Activated T-helper 2 cell treated with anti-CD3 and anti-CD28 coated beads, Interferon-gamma antibody, Interleukin-2, Interleukin-4, amounts not matched to agents 10 μg/mL and 5 μg/mL and 100 μg/mL, durations not matched to agents 14 hours and 24 hours and 36 hours (primary cell): ENCODE results near the gene ZBTB7C. TPM values are rescaled to one million over a fixed set of nuclear protein-coding genes. Genes with fewer than 3 reads are reported as not detected.

Experiments used
- DNase-seq: peaks from one replicate; pipeline ENCODE4 v3.0.0; 2021; ENCODE audit warnings: low spot score
- H3K27ac Mint-ChIP-seq: one replicate; pipeline ENCODE4 v1.8.0; 2021; ENCODE audit warnings: mixed read lengths
- H3K27me3 Mint-ChIP-seq: one replicate; pipeline ENCODE4 v1.8.0; 2021; ENCODE audit warnings: low read depth, mixed read lengths
- H3K36me3 Mint-ChIP-seq: one replicate; pipeline ENCODE4 v1.8.0; 2021; ENCODE audit warnings: low read depth, mixed read lengths
- H3K4me1 Mint-ChIP-seq: one replicate; pipeline ENCODE4 v1.8.0; 2021; ENCODE audit warnings: low read depth, mixed read lengths
- H3K4me3 Mint-ChIP-seq: one replicate; pipeline ENCODE4 v1.8.0; 2021; ENCODE audit warnings: low read depth, mild to moderate bottlenecking, moderate library complexity, mixed read lengths
- H3K9me3 Mint-ChIP-seq: one replicate; pipeline ENCODE4 v1.8.0; 2021; ENCODE audit warnings: mixed read lengths
- intact Hi-C: fragments of 100-400 bp; cut with micrococcal nuclease; formaldehyde crosslinking; loops from one replicate; pipeline ENCODE4 v1.15.1; 2023
- total RNA-seq: library from RNA; stranded (reverse); gene quantifications from 2 replicates; pipeline ENCODE4 v1.2.3, GENCODE V29; 2022

ZBTB7C gene
- total RNA-seq, 1 donor from 2014 or later = 0.21 TPM

DNA sequence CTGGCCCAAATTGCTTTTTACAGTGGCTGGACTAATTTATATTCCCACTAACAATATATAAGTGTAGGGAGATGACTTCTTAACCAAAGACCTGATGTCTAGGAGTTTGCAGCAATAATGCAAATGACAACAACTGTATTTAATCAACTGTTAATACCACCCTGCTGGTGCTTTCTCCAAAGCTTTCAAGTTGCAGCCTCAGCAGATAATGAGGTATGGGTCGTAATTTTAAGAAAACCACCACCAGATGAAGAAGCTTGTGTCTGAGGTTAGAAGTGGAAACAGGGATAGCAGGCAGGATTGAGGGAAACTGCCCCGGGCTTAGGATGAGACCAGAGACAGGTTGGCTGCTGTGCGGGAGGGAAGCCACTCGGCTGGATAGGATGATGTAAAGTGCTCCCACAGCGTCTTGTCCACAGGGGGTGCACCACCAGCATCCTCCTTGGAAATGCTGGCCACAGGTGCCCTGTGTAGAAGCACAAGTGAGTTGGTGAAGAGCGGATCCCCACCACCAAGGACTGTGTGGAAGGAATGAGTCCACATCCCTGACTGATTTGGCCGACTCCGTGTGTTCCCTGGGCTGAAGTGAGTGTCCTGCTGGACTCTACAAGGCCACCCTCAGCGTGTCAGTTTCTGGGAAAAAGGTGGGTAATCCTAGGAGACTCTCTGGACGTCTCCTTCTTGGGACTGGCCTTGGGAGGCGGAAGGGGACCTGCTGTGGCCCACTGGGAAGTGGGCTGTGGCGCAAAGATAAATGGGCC lies 402.6 kb downstream of the ZBTB7C start:
- Mint-ChIP-seq H3K9me3 (no peaks in the 10 kb centered on the region), H3K4me3 (peak overlapping the region; percentile 56), H3K27me3 (peaks cover 36% of the 10 kb centered on the region), H3K27ac (no peak overlapping the region), H3K4me1 (peaks cover 1% of the 10 kb centered on the region), H3K36me3 (no peaks in the 10 kb centered on the region)
- DNase-seq = no peak
- intact Hi-C loops = loop anchor here (5.0 kb wide), 1 partner anchor 74 kb away; the partner anchor contains the start of gene SMAD2

DNA sequence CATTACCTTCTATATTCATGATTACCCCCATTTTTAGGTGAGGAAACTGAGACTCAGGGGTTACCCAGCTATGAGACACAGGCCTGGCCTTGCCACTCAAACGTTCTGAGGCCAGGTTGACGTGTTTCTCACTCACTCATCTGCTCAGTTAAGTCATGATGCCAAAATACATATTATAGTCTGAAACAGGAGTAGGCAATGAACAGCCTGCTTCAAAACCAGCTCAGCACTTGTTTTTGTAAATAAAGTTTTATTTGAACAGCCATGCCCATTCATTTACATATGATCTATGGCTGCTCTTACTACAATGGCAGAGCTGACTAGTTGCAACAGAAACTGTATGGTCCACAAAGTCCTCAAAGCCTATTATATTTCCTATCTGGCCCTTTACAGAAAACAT lies 404.6 kb downstream of the ZBTB7C start:
- H3K4me1 Mint-ChIP-seq = peaks cover 4% of the 10 kb centered on the region
- intact Hi-C loops = no loop called here
- no peaks in the 10 kb centered on the region for H3K36me3 Mint-ChIP-seq

DNA sequence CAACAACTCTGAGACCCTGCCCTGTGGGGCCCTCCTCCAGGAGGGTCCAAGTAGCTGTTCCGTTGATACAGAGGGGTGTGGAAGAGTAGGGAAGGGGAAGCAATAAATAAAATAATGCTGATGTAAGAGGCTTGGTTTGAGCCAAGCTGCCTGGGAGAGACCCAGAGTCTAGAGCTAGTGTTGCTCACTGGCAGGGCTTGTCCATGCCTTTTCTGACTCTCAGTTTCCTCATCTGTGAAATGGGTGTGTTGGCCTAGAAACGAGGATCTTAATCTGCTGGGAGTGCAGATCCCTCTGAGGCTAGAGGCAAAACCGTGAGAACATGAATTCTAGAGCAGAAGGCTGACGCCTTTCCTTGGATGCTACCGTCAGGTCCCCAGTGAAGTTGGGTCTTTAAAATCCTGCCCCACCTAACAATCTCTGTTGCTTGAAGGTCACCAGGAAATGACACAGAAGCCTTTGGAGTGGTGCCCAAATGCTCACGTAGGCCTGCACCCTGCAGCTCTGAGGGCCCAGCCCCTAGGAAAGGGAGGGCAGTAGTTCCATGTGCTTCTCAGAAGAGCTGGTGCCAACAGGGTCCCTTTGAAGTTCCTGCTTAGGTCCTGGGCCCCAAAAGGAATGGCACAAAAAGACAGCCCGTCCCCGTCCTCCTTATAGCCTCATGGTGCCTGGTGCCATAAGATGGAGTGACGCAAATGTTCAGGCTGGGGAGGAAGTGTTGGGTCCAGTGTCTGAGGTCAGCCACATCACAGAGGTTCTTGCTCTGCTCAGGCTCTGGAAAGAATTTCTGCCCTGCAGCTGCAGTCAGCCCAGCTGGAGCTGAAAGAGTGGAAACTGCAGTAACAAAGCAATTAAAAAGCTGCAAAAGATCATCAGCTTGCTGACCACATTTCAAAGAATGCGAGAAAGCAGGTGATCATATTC lies 405.5 kb downstream of the ZBTB7C start:
- H3K4me3 Mint-ChIP-seq = no peak overlapping the region
- DNase-seq = no peak
- H3K36me3 Mint-ChIP-seq = no peaks in the 10 kb centered on the region
- H3K27me3 Mint-ChIP-seq = peaks cover 12% of the 10 kb centered on the region
- H3K4me1 Mint-ChIP-seq = peaks cover 4% of the 10 kb centered on the region
- H3K9me3 Mint-ChIP-seq = no peaks in the 10 kb centered on the region
- H3K27ac Mint-ChIP-seq = no peak overlapping the region
- intact Hi-C loops = no loop called here

More for the DNA sequence above, 404.6 kb downstream of the ZBTB7C start:
- no peak for DNase-seq
- Mint-ChIP-seq H3K4me3 (no peak overlapping the region), H3K27me3 (peaks cover 20% of the 10 kb centered on the region), H3K9me3 (no peaks in the 10 kb centered on the region), H3K27ac (no peak overlapping the region)

DNA sequence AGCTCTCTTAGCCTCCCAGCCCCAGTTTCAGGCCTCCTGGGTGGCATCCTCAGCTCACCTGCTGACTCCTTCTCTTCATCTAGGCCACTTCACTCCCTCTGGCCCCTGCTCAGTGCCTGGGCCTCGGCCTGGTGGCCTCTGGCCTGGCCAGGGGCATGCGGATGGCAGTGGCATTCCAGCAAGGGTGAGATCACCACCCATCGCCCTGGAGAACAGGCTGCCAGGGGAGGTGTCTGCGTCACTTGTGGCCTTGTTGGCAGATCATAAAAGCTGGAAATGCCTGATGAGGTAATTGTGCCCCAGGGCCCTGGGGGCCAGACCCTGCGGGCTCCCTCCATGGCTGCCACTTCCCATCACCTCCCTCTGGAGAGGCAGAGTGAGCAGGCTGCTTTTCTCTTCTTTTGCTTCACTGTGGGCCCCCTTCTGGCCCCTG lies 406.2 kb downstream of the ZBTB7C start:
- H3K27ac Mint-ChIP-seq = no peak overlapping the region
- H3K27me3 Mint-ChIP-seq = peaks cover 10% of the 10 kb centered on the region
- no peaks in the 10 kb centered on the region for H3K9me3 Mint-ChIP-seq
- no peaks in the 10 kb centered on the region for H3K36me3 Mint-ChIP-seq
- H3K4me3 Mint-ChIP-seq = no peak overlapping the region
- H3K4me1 Mint-ChIP-seq = peaks cover 4% of the 10 kb centered on the region
- DNase-seq = no peak
- intact Hi-C loops = no loop called here

DNA sequence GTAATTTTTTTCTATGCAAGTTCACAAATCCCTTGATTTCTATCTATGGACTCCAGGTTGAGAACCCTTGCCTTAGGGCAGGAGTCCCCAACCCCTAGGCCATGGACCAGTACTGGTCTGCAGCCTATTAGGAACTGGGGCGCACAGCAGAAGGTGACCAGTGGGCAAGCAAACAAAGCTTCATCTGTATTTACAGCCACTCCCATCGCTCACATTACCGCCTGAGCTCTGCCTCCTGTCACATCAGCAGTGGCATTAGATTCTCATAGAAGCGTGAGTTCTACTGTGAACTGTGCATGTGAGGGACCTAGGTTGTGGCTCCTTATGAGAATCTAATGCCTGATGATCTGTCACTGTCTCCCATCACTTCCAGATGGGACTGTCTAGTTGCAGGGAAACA lies 408.5 kb downstream of the ZBTB7C start:
- Mint-ChIP-seq H3K9me3 (peaks cover 12% of the 10 kb centered on the region), H3K4me1 (peaks cover 4% of the 10 kb centered on the region), H3K36me3 (no peaks in the 10 kb centered on the region), H3K27me3 (no peaks in the 10 kb centered on the region), H3K4me3 (no peak overlapping the region), H3K27ac (no peak overlapping the region)
- DNase-seq = no peak
- intact Hi-C loops = no loop called here

DNA sequence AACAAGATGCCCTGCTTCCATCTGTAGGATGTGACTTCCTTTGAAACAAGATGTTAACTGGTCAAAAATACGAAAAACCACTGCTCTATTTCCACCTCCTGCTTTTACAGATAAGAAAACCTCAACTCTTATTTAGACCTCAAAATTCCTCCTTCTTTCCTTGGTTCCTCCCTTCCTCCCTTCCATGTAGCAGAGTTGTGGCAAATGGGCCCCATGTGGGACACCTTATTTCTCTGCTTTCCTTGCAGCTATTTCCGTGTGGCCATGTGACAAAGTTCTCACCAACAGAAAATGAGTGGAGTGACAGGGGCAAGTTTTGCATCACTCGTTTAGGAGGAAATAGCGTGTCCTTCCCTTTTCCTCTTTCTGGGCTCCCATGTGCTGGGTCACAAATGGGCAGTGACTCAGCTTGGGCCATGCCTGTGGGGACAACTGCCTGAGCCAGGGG lies 409.4 kb downstream of the ZBTB7C start:
- Mint-ChIP-seq H3K4me1 (peaks cover 4% of the 10 kb centered on the region), H3K36me3 (no peaks in the 10 kb centered on the region), H3K4me3 (no peak overlapping the region), H3K27me3 (no peaks in the 10 kb centered on the region), H3K9me3 (peaks cover 12% of the 10 kb centered on the region), H3K27ac (peak overlapping the region; percentile 18)
- DNase-seq = no peak
- intact Hi-C loops = no loop called here

DNA sequence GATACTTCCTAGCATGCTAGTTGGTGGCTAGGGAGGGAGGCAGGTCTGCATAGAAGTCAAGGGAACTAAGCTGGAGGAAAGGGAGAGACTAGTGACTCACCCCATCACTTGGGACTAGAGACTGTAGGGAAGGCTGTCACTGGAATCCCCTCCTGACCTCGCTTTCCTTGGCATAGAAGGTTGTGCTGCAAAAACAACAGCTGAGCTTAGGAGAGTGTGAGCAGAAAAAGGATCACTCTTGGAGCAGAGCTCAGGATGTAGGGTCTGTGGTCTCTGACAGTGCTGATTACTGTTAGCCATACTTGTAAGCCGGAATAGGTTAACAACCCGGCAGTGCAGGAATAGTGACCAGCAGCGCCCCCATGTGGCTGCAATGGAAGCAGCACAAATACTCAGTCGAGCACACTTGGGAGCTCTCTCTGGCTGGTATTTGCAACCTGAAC lies 411.8 kb downstream of the ZBTB7C start:
- intact Hi-C loops = loop anchor here (1.0 kb wide), 1 partner anchor 225 kb away; no protein-coding TSS in a partner anchor
- H3K27me3 Mint-ChIP-seq = no peaks in the 10 kb centered on the region
- no peak for DNase-seq
- no peak overlapping the region for H3K4me3 Mint-ChIP-seq
- H3K4me1 Mint-ChIP-seq = peaks cover 4% of the 10 kb centered on the region
- no peaks in the 10 kb centered on the region for H3K36me3 Mint-ChIP-seq
- H3K27ac Mint-ChIP-seq = no peak overlapping the region
- peaks cover 12% of the 10 kb centered on the region for H3K9me3 Mint-ChIP-seq

DNA sequence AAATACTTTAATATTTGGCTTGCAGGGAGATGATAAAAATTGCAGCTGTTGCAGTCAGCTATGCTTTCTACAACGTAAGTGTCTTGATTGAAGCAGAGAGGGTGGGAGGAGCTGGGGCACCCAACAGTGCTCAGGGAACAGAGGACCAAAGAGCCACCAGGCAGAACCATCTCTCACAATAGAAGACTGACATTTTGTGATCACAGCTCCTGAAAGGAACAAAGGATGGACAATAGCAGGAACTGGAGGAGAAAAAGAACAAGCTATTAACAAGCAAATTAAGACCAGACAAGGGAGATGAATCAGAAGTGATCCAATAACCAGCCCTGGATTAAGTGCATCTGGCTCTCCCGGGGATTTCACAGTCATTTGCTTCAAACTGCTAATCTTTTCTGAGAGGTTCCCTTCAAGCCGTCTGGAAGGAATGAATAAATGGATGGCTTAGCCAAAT lies 413.1 kb downstream of the ZBTB7C start:
- H3K9me3 Mint-ChIP-seq = peaks cover 12% of the 10 kb centered on the region
- DNase-seq = no peak
- H3K4me1 Mint-ChIP-seq = peaks cover 4% of the 10 kb centered on the region
- H3K27me3 Mint-ChIP-seq = no peaks in the 10 kb centered on the region
- H3K4me3 Mint-ChIP-seq = no peak overlapping the region
- no peak overlapping the region for H3K27ac Mint-ChIP-seq
- H3K36me3 Mint-ChIP-seq = no peaks in the 10 kb centered on the region
- intact Hi-C loops = no loop called here

DNA sequence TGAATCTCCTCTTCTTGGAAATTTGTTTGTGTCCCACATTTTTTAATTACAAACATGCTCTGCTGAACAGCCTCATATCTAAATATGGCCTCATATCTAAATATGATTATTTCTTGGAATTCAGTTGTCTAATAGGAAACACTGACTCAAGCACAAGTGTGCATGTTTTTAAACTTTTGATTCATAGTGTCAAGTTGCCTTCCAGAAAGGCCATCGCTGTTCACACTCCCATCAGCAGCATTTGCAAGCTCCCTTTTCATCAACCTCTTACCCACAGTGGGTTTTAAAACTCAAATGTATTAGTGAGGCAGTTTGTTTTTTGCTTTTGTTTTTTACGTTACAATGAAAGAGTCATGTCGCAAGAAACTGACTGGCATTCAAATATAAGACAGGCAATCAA lies 413.5 kb downstream of the ZBTB7C start:
- H3K4me1 Mint-ChIP-seq = peaks cover 4% of the 10 kb centered on the region
- H3K27ac Mint-ChIP-seq = no peak overlapping the region
- H3K27me3 Mint-ChIP-seq = no peaks in the 10 kb centered on the region
- DNase-seq = no peak
- intact Hi-C loops = no loop called here
- H3K4me3 Mint-ChIP-seq = no peak overlapping the region
- H3K36me3 Mint-ChIP-seq = no peaks in the 10 kb centered on the region
- peaks cover 12% of the 10 kb centered on the region for H3K9me3 Mint-ChIP-seq

DNA sequence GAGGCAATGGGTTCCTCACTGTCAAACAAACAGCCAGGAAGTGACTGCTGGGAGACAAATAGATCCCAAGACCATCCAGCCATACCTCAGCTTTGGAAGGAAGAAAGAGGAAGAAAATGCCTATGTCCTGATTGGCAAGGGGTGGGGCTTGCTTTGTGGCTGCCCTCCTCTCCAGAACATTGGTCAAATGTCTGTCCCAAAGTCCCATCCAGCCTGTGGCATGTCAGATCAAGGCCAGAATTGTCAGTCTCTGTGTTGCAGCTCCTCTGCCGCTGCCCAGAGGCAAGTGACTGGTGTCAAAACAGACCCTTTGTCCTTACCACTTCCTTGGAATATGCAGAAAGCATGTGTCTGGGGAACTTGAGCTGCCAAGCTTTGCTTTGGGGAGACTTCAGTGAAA lies 415.8 kb downstream of the ZBTB7C start:
- Mint-ChIP-seq H3K9me3 (peaks cover 12% of the 10 kb centered on the region), H3K27ac (no peak overlapping the region), H3K36me3 (no peaks in the 10 kb centered on the region), H3K4me1 (no peaks in the 10 kb centered on the region), H3K4me3 (no peak overlapping the region), H3K27me3 (peaks cover 4% of the 10 kb centered on the region)
- DNase-seq = no peak
- intact Hi-C loops = no loop called here

DNA sequence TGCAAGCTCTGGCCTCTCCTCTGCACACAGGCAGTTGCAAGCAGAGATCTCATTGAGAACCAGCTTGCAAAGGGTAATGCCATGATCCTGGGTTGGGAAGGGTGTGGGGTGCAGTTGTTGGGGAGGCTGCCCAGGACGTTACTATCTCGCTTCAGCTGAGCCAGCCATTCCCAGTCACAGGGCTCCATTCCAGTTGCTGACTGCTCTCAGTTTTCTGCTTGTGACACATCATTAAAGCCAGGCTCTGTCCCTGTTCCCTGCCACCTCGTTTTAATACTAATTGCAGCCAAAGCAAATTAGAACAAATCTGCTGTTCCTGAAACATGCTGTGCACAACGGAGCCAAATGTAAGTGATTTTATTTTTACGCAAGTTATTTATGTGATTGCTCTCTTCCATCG lies 416.2 kb downstream of the ZBTB7C start:
- H3K27ac Mint-ChIP-seq = no peak overlapping the region
- H3K27me3 Mint-ChIP-seq = peaks cover 5% of the 10 kb centered on the region
- intact Hi-C loops = no loop called here
- H3K4me1 Mint-ChIP-seq = no peaks in the 10 kb centered on the region
- no peak for DNase-seq
- H3K36me3 Mint-ChIP-seq = no peaks in the 10 kb centered on the region
- no peak overlapping the region for H3K4me3 Mint-ChIP-seq
- peaks cover 12% of the 10 kb centered on the region for H3K9me3 Mint-ChIP-seq

DNA sequence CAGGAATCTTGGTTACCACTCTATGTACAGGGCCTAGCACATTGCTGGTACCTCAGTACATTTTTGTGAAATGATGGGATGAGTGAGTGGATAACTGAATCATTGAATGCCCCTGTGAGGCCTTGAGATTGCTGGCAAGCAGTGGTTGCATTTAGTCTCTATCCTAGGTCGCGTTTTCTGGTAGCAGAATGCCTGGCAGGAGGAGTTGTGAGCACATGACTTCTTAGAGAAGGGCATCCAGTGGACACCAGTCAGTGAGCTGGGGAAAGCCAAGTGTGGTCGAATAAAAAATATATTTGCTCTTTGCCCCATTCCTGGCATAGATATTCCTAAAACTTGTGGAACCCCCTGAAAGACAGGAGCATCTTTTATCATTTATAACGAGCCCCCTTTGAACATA lies 416.9 kb downstream of the ZBTB7C start:
- DNase-seq = no peak
- peaks cover 8% of the 10 kb centered on the region for H3K9me3 Mint-ChIP-seq
- no peak overlapping the region for H3K27ac Mint-ChIP-seq
- peaks cover 8% of the 10 kb centered on the region for H3K27me3 Mint-ChIP-seq
- no peaks in the 10 kb centered on the region for H3K4me1 Mint-ChIP-seq
- H3K36me3 Mint-ChIP-seq = no peaks in the 10 kb centered on the region
- intact Hi-C loops = no loop called here
- H3K4me3 Mint-ChIP-seq = no peak overlapping the region

DNA sequence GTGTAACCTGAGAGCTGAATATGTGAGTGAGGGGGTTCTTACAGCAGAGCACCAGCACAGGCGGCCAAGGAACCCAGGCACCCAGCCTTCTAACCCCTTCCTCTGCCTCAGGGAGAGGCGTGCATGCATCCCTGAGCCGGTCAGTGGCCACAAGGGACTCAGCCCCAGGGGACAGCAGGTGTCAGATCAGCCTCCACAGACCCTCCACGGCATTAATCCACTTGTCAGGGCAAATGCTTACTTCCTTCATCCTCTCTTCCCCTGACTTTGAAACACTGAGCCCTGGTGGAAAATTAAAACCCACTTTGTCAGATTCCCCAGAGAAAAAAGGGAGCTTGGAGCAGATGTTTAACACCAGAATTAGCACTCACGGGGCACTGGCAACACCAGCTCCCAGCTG lies 418.2 kb downstream of the ZBTB7C start:
- intact Hi-C loops = no loop called here
- H3K27ac Mint-ChIP-seq = no peak overlapping the region
- DNase-seq = no peak
- no peaks in the 10 kb centered on the region for H3K9me3 Mint-ChIP-seq
- no peaks in the 10 kb centered on the region for H3K4me1 Mint-ChIP-seq
- no peak overlapping the region for H3K4me3 Mint-ChIP-seq
- peaks cover 8% of the 10 kb centered on the region for H3K27me3 Mint-ChIP-seq
- no peaks in the 10 kb centered on the region for H3K36me3 Mint-ChIP-seq
